Subcutaneous abdominal adipose tissue (tissue), 5 donors: ENCODE measurements around the gene PPCDC.
"Not testable (repeated sequence)": the region's sequence is repeated elsewhere in the genome, so short reads cannot be mapped to it uniquely, and the experiment has no call there.

Experiments
- H3K27ac ChIP-seq: one replicate; pipeline ENCODE4 v1.7.0; 2013; ENCODE audit warnings: low read depth, mild to moderate bottlenecking, inconsistent platforms, low read length, moderate library complexity
- H3K27me3 ChIP-seq, 5 donors: one replicate each; pipeline ENCODE4 v1.7.0; 2013; ENCODE audit warnings: low read length in 5 of 5, inconsistent platforms in 1 of 5; ENCODE audit not compliant: control insufficient read depth in 5 of 5, insufficient read depth in 4 of 5
- H3K36me3 ChIP-seq, 5 donors: one replicate each; pipeline ENCODE4 v1.7.0; 2013; ENCODE audit warnings: low read length in 5 of 5; ENCODE audit not compliant: control insufficient read depth in 5 of 5, insufficient read depth in 5 of 5
- H3K4me1 ChIP-seq, 5 donors: one replicate each; pipeline ENCODE4 v1.7.0; 2013; ENCODE audit warnings: low read length in 5 of 5, mild to moderate bottlenecking in 3 of 5, moderate library complexity in 1 of 5; ENCODE audit not compliant: control insufficient read depth in 5 of 5, insufficient read depth in 5 of 5
- H3K4me3 ChIP-seq, 5 donors: one replicate each; pipeline ENCODE4 v1.7.0; 2013; ENCODE audit warnings: low read length in 5 of 5, low read depth in 1 of 5
- H3K9ac ChIP-seq, 5 donors: one replicate each; pipeline ENCODE4 v1.7.0; 2013; ENCODE audit warnings: low read length in 5 of 5, mild to moderate bottlenecking in 4 of 5, moderate library complexity in 3 of 5
- H3K9me3 ChIP-seq, 5 donors: one replicate each; pipeline ENCODE4 v1.7.0; 2013; ENCODE audit warnings: low read length in 5 of 5; ENCODE audit not compliant: control insufficient read depth in 5 of 5
- donor health status: healthy.
- donor health status: healthy.
- donor health status: healthy.
- donor health status: healthy.
- donor health status: healthy.

The PPCDC gene

GRCh38 chr15:75070674-75071073, 47.3 kb downstream of the PPCDC start:
- Histone ChIP-seq H3K4me1 (peaks cover 2 to 32% (median 5%) of the 10 kb centered on the region in 5 donors), H3K9me3 (peaks cover 0 to under 1% (median 0%) of the 10 kb centered on the region in 5 donors), H3K9ac (no peak overlapping the region), H3K4me3 (no peak overlapping the region), H3K27ac (no peak overlapping the region), H3K27me3 (no peaks in the 10 kb centered on the region), H3K36me3 (peaks cover 0 to 2% (median 0%) of the 10 kb centered on the region in 5 donors)

GRCh38 chr15:75073197-75073596, 49.8 kb downstream of the PPCDC start:
- Histone ChIP-seq H3K9ac (no peak overlapping the region), H3K4me3 (no peak overlapping the region), H3K4me1 (peaks cover 0 to 19% (median 3%) of the 10 kb centered on the region in 5 donors), H3K36me3 (peaks cover 0 to under 1% (median 0%) of the 10 kb centered on the region in 5 donors), H3K9me3 (peaks cover 0 to 11% (median 0%) of the 10 kb centered on the region in 5 donors), H3K27me3 (no peaks in the 10 kb centered on the region), H3K27ac (no peak overlapping the region)

- H3K9me3 ChIP-seq = peaks cover 0 to 11% (median 0%) of the 10 kb centered on the region in 5 donors
- no peak overlapping the region for H3K9ac ChIP-seq
- H3K27ac ChIP-seq = no peak overlapping the region
- no peak overlapping the region for H3K4me3 ChIP-seq
- H3K4me1 ChIP-seq = peaks cover 0 to 7% (median 0%) of the 10 kb centered on the region in 5 donors
- H3K27me3 ChIP-seq = no peaks in the 10 kb centered on the region
- no peaks in the 10 kb centered on the region for H3K36me3 ChIP-seq
Observed at GRCh38 chr15:75076277-75076676, 52.9 kb downstream of the PPCDC start.

- not testable (repeated sequence) for H3K27me3 ChIP-seq, H3K4me1 ChIP-seq, H3K9ac ChIP-seq, H3K36me3 ChIP-seq, H3K27ac ChIP-seq, H3K4me3 ChIP-seq
- peaks cover 0 to 11% (median 1%) of the 10 kb centered on the region in 5 donors for H3K9me3 ChIP-seq
Observed at GRCh38 chr15:75077551-75077961, 54.2 kb downstream of the PPCDC start.

GRCh38 chr15:75081150-75081549, 57.8 kb downstream of the PPCDC start:
- H3K27ac ChIP-seq = no peak overlapping the region
- H3K9ac ChIP-seq = no peak overlapping the region
- H3K9me3 ChIP-seq = peaks cover 0 to 5% (median 4%) of the 10 kb centered on the region in 5 donors

GRCh38 chr15:75082689-75083088, 59.3 kb downstream of the PPCDC start:
- no peak overlapping the region for H3K4me3 ChIP-seq
- peaks cover 0 to 4% (median 0%) of the 10 kb centered on the region in 5 donors for H3K9me3 ChIP-seq
- no peak overlapping the region for H3K9ac ChIP-seq
- H3K4me1 ChIP-seq = no peaks in the 10 kb centered on the region
- H3K27ac ChIP-seq = no peak overlapping the region
- no peaks in the 10 kb centered on the region for H3K27me3 ChIP-seq
- no peaks in the 10 kb centered on the region for H3K36me3 ChIP-seq

More at GRCh38 chr15:75081150-75081549, 57.8 kb downstream of the PPCDC start:
- Histone ChIP-seq H3K4me3 (no peak overlapping the region), H3K36me3 (no peaks in the 10 kb centered on the region), H3K27me3 (no peaks in the 10 kb centered on the region), H3K4me1 (no peaks in the 10 kb centered on the region)

GRCh38 chr15:75085708-75086107, 62.3 kb downstream of the PPCDC start:
- H3K9ac ChIP-seq, H3K4me3 ChIP-seq, H3K27me3 ChIP-seq, H3K27ac ChIP-seq, H3K9me3 ChIP-seq, H3K36me3 ChIP-seq, H3K4me1 ChIP-seq: not testable (repeated sequence)

GRCh38 chr15:75089456-75090387, 66.3 kb downstream of the PPCDC start:
- H3K4me3 ChIP-seq = no peak overlapping the region
- peaks cover 0 to 7% (median 0%) of the 10 kb centered on the region in 5 donors for H3K4me1 ChIP-seq
- peak overlapping the region; percentile 60 for H3K27ac ChIP-seq

GRCh38 chr15:75090388-75090734, 67.0 kb downstream of the PPCDC start:
- Histone ChIP-seq H3K4me3 (no peak overlapping the region), H3K9ac (no peak overlapping the region), H3K9me3 (no peaks in the 10 kb centered on the region), H3K27ac (no peak overlapping the region), H3K4me1 (peaks cover 0 to 7% (median 0%) of the 10 kb centered on the region in 5 donors), H3K36me3 (no peaks in the 10 kb centered on the region), H3K27me3 (no peaks in the 10 kb centered on the region)

More at GRCh38 chr15:75089456-75090387, 66.3 kb downstream of the PPCDC start:
- Histone ChIP-seq H3K9me3 (no peaks in the 10 kb centered on the region), H3K36me3 (no peaks in the 10 kb centered on the region), H3K27me3 (no peaks in the 10 kb centered on the region), H3K9ac (no peak overlapping the region)

- Histone ChIP-seq H3K9me3 (no peaks in the 10 kb centered on the region), H3K4me3 (no peak overlapping the region), H3K9ac (no peak overlapping the region), H3K27ac (no peak overlapping the region), H3K27me3 (no peaks in the 10 kb centered on the region), H3K36me3 (no peaks in the 10 kb centered on the region), H3K4me1 (peaks cover 0 to 7% (median 0%) of the 10 kb centered on the region in 5 donors)
Observed at GRCh38 chr15:75091814-75092213, 68.4 kb downstream of the PPCDC start.
